Mesodermal cell (in vitro differentiated cells): ENCODE measurements around the gene WIPF3.

Experiments
- H3K27ac ChIP-seq: 2 replicates; pipeline ENCODE4 v1.7.0; 2013; ENCODE audit warnings: mild to moderate bottlenecking, low read depth, low read length, moderate library complexity; ENCODE audit not compliant: severe bottlenecking
- H3K36me3 ChIP-seq: 2 replicates; pipeline ENCODE4 v1.7.1; 2013; ENCODE audit warnings: mild to moderate bottlenecking, low read length, moderate library complexity; ENCODE audit not compliant: control insufficient read depth, insufficient read depth
- H3K4me1 ChIP-seq: one replicate; pipeline ENCODE4 v1.7.1; 2013; ENCODE audit warnings: mild to moderate bottlenecking, low read length; ENCODE audit not compliant: insufficient read depth, control insufficient read depth, poor library complexity, severe bottlenecking
- H3K4me3 ChIP-seq: 2 replicates; pipeline ENCODE4 v1.7.0; 2013; ENCODE audit warnings: low read length, control low read depth, mild to moderate bottlenecking; ENCODE audit not compliant: insufficient read depth, poor library complexity, severe bottlenecking; ENCODE audit errors: extremely low read depth
- H3K9me3 ChIP-seq: 2 replicates; pipeline ENCODE4 v1.7.1; 2013; ENCODE audit warnings: mild to moderate bottlenecking, low read length, moderate library complexity; ENCODE audit not compliant: control insufficient read depth
- WGBS, 2 experiments: methylation state at CpG; one replicate each; pipeline ENCODE4 v1.1.5; 2013; ENCODE audit warnings: missing lambda C conversion rate in 2 of 2; ENCODE audit not compliant: insufficient coverage in 2 of 2; 5-methylcytosine and 5-hydroxymethylcytosine counted together

Gene WIPF3

DNA sequence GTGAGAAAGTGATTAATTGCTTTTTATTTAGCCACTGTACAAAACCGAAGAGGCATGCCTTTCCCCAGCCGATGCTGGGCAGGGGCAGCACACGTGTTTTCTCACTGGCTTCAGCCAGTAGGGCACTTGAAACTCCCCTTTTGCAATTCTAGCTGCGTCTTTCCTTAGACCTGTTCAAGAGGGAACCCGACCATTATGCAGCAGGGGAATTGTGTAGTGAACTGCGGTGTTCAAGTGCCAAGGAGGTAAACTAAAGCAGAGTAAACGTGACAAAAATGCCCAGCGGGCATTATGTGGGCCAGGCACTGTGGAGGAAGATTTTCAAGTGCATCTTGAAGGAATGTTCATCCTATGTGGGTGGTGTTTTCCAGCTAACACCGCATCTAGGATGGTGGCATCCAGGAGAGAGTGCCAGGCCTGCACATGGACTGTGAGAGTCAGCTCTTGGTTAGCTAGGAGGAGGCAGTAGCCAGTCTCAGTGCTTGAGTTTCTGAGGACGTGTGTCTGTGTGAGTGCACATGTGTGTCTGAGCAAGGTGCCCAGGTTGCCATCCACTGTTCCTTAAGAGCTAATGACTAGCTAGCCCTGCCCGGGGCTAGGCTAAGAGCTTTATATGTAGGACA, 3.3 kb downstream of the WIPF3 start:
- H3K4me1 ChIP-seq = no peaks in the 10 kb centered on the region
- no peaks in the 10 kb centered on the region for H3K9me3 ChIP-seq
- WGBS, 2 experiments = 85 to 88% methylated on average over 11 of the region's 11 CpGs
- H3K4me3 ChIP-seq = no peak overlapping the region
- H3K36me3 ChIP-seq = no peaks in the 10 kb centered on the region
- no peak overlapping the region for H3K27ac ChIP-seq

DNA sequence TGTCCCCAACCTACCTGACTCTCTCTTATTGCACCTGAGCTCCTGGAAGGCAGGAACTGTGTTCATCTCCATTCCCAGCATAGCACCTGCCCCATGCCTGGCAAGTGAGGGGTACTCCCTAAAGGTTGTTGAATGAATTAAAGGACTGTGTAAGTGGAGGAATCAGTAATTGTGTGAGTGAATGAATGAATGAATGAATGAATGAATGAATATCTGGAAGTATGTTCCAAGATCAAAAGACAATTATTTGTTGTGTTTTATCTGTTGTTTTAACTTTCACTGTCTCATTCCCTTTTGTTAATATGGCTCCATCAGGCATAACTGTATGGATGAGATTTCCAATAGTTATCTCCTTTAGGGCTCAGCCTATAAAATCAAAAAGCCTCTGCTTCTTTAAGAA, 4.0 kb downstream of the WIPF3 start:
- Histone ChIP-seq H3K27ac (no peak overlapping the region), H3K4me3 (no peak overlapping the region), H3K9me3 (no peaks in the 10 kb centered on the region), H3K4me1 (no peaks in the 10 kb centered on the region), H3K36me3 (no peaks in the 10 kb centered on the region)

- 92 to 100% methylated on average over 1 of the region's 5 CpGs for WGBS, 2 experiments
- no peaks in the 10 kb centered on the region for H3K9me3 ChIP-seq
- H3K36me3 ChIP-seq = no peaks in the 10 kb centered on the region
- no peaks in the 10 kb centered on the region for H3K4me1 ChIP-seq
- no peak overlapping the region for H3K27ac ChIP-seq
- no peak overlapping the region for H3K4me3 ChIP-seq
Observed at GRCh38 chr7:29810813-29811482, 4.6 kb downstream of the WIPF3 start.

DNA sequence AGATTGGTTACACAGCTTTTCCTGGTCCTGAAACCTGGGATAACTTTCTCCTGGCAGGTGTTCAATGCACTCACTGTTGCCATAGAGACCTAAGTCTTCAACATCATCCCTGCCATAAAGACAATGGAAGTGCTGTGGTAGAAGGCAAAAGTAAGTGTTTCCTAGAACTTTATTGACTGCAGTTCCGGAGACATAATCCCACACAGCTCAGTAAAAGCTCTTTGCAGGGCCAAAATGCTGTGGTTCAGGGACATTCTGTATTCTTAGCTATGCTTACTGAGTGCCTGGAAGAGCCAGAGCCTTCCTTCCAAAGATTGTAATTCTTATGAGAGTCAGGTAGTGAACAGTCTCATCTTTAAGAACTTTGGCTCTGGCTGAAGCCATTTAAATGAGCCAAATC, 5.3 kb downstream of the WIPF3 start:
- H3K27ac ChIP-seq = no peak overlapping the region
- 100% methylated on average over 1 of the region's 1 CpG; no CpG with 5 or more reads in 1 of the 2 experiments for WGBS, 2 experiments
- H3K4me1 ChIP-seq = no peaks in the 10 kb centered on the region
- no peaks in the 10 kb centered on the region for H3K36me3 ChIP-seq
- H3K9me3 ChIP-seq = no peaks in the 10 kb centered on the region
- no peak overlapping the region for H3K4me3 ChIP-seq

GRCh38 chr7:29812185-29812876, 6.0 kb downstream of the WIPF3 start:
- no peak overlapping the region for H3K27ac ChIP-seq
- H3K36me3 ChIP-seq = no peaks in the 10 kb centered on the region
- no peak overlapping the region for H3K4me3 ChIP-seq
- no peaks in the 10 kb centered on the region for H3K4me1 ChIP-seq
- no peaks in the 10 kb centered on the region for H3K9me3 ChIP-seq
- no CpG with 5 or more reads among the region's 2 CpGs for WGBS, 2 experiments

- H3K36me3 ChIP-seq = no peaks in the 10 kb centered on the region
- H3K9me3 ChIP-seq = no peaks in the 10 kb centered on the region
- WGBS, 2 experiments = 91 to 93% methylated on average over 5 to 6 of the region's 10 CpGs
- no peak overlapping the region for H3K27ac ChIP-seq
- no peak overlapping the region for H3K4me3 ChIP-seq
- no peaks in the 10 kb centered on the region for H3K4me1 ChIP-seq
Observed at GRCh38 chr7:29815181-29816105, 9.1 kb downstream of the WIPF3 start.

GRCh38 chr7:29818308-29818707, 12.0 kb downstream of the WIPF3 start:
- 100% methylated on average over 1 of the region's 6 CpGs; no CpG with 5 or more reads in 1 of the 2 experiments for WGBS, 2 experiments
- Histone ChIP-seq H3K4me3 (no peak overlapping the region), H3K9me3 (no peaks in the 10 kb centered on the region), H3K27ac (no peak overlapping the region), H3K36me3 (no peaks in the 10 kb centered on the region), H3K4me1 (no peaks in the 10 kb centered on the region)

- WGBS, 2 experiments = 72 to 84% methylated on average over 3 to 6 of the region's 7 CpGs
- Histone ChIP-seq H3K9me3 (no peaks in the 10 kb centered on the region), H3K4me3 (no peak overlapping the region)
Observed at GRCh38 chr7:29825775-29826529, 19.6 kb downstream of the WIPF3 start.

DNA sequence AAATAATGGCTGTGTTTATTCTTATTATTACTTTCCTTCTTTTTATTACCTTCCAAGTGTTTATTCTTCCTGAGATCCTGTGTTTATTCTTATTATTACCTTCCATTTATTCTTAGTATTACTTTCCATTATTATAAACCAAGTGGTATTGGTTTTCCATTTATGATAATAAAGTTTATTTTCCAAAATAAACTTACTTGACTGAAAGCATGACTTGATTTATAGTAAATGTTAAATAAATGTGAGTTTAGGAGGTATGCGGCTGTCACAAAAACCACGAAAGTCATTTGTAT, 20.2 kb downstream of the WIPF3 start:
- Histone ChIP-seq H3K27ac (no peak overlapping the region), H3K4me1 (no peaks in the 10 kb centered on the region), H3K36me3 (no peaks in the 10 kb centered on the region), H3K4me3 (no peak overlapping the region), H3K9me3 (peaks cover 5% of the 10 kb centered on the region)
- WGBS, 2 experiments = 94% methylated on average over 2 of the region's 2 CpGs; no CpG with 5 or more reads in 1 of the 2 experiments

More at GRCh38 chr7:29825775-29826529, 19.6 kb downstream of the WIPF3 start:
- Histone ChIP-seq H3K4me1 (no peaks in the 10 kb centered on the region), H3K36me3 (no peaks in the 10 kb centered on the region), H3K27ac (no peak overlapping the region)

- Histone ChIP-seq H3K36me3 (no peaks in the 10 kb centered on the region), H3K4me1 (no peaks in the 10 kb centered on the region), H3K27ac (no peak overlapping the region), H3K4me3 (no peak overlapping the region), H3K9me3 (peaks cover 9% of the 10 kb centered on the region)
Observed at GRCh38 chr7:29826904-29827303, 20.6 kb downstream of the WIPF3 start.
